Esophagus muscularis mucosa (tissue), 4 donors: ENCODE measurements around the gene ALG5. TPM values are rescaled to one million over a fixed set of nuclear protein-coding genes. Genes with fewer than 3 reads are reported as not detected.
A peak's percentile ranks its signal among the peaks of the same experiment; 100 is the strongest.

ENCODE experiments used
- DNase-seq: peaks from one replicate; pipeline ENCODE4 v3.0.0-alpha.2; 2017; ENCODE audit errors: extremely low spot score
- H3K27ac ChIP-seq, 4 donors: fragments of 200-600 bp; sonication (generic); replicated peaks in 1 of 4; 1 replicate in 3 of 4; 2 replicates in 1 of 4; pipeline ENCODE4 v1.5.1; 2016 to 2019; ENCODE audit warnings: mild to moderate bottlenecking in 1 of 4
- H3K27me3 ChIP-seq, 4 donors: fragments of 200-600 bp; sonication (generic); one replicate each; pipeline versions ENCODE4 v1.5.1 to v1.6.0; 2016 to 2019
- H3K36me3 ChIP-seq, 4 donors: fragments of 200-600 bp; sonication (generic); one replicate each; pipeline ENCODE4 v1.5.1; 2016 to 2019
- H3K4me1 ChIP-seq, 4 donors: fragments of 200-600 bp; sonication (generic); one replicate each; pipeline ENCODE4 v1.5.1; 2016 to 2019
- H3K4me3 ChIP-seq, 4 donors: fragments of 200-600 bp; sonication (generic); 1 replicate in 2 of 4; 2 replicates in 2 of 4; pipeline ENCODE4 v1.5.1; 2016 to 2019; ENCODE audit warnings: mild to moderate bottlenecking in 4 of 4, moderate library complexity in 1 of 4
- H3K9me3 ChIP-seq, 4 donors: fragments of 200-600 bp; sonication (generic); 1 replicate in 3 of 4; 2 replicates in 1 of 4; pipeline ENCODE4 v1.5.1; 2016 to 2019
- CTCF ChIP-seq, 3 experiments: fragments of 200-600 bp in 2 of 3; fragments of 450-650 bp in 1 of 3; sonication (generic) in 2 of 3; IDR thresholded peaks; one replicate each; pipeline ENCODE4 v1.5.1; 2017 to 2019; ENCODE audit warnings: antibody characterized with exemption in 3 of 3, mild to moderate bottlenecking in 2 of 3, moderate library complexity in 1 of 3
- EP300 ChIP-seq: sonication (generic); formaldehyde crosslinking; IDR thresholded peaks from one replicate; pipeline ENCODE4 v1.6.1; 2017; ENCODE audit warnings: antibody characterized with exemption
- POLR2A ChIP-seq: fragments of 450-650 bp; IDR thresholded peaks from one replicate; pipeline ENCODE4 v1.6.1; 2017; ENCODE audit warnings: antibody characterized with exemption, moderate library complexity, mild to moderate bottlenecking, low read depth
- POLR2AphosphoS5 ChIP-seq, 2 donors: sonication (generic); formaldehyde crosslinking; IDR thresholded peaks; one replicate each; pipeline ENCODE4 v1.6.1; 2017; ENCODE audit warnings: antibody characterized with exemption in 2 of 2
- WGBS: methylation state at CpG from one replicate; pipeline ENCODE4 v1.1.5; 2018; 5-methylcytosine and 5-hydroxymethylcytosine counted together
- intact Hi-C: fragments of 100-400 bp; cut with DNase I; formaldehyde crosslinking; loops from one replicate; pipeline ENCODE4 v1.15.1; 2023
- total RNA-seq, 4 donors: library from RNA; depleted of rRNA; stranded (reverse); fragments of >200 nt; gene quantifications; one replicate each; pipeline versions ENCODE4 v1.1.0 to v1.2.1, GENCODE V29; 2016

Gene ALG5
- total RNA-seq, 4 donors from 2014 or later = 17.3 to 28.2 (median 20.4) TPM

GRCh38 chr13:36950330-36950729 lies 48.8 kb downstream of the ALG5 start:
- 93% methylated on average over 4 of the region's 4 CpGs for WGBS
- intact Hi-C loops = no loop called here
- no peak for DNase-seq
- H3K9me3 ChIP-seq = no peaks in the 10 kb centered on the region
- TF ChIP-seq CTCF (IDR thresholded peaks at IDR 0.05) (no peak), EP300 (no peak), POLR2A (no peak), POLR2AphosphoS5 (IDR thresholded peaks at IDR 0.05) (no peak)
- no peak overlapping the region for H3K27ac ChIP-seq
- no peak overlapping the region for H3K4me3 ChIP-seq
- no peaks in the 10 kb centered on the region for H3K4me1 ChIP-seq
- no peaks in the 10 kb centered on the region for H3K27me3 ChIP-seq
- H3K36me3 ChIP-seq = peaks cover 0 to 55% (median 31%) of the 10 kb centered on the region in 4 donors

- H3K4me3 ChIP-seq = no peak overlapping the region
- H3K9me3 ChIP-seq = no peaks in the 10 kb centered on the region
- no peak for DNase-seq
- H3K27me3 ChIP-seq = no peaks in the 10 kb centered on the region
- H3K27ac ChIP-seq = no peak overlapping the region
- H3K36me3 ChIP-seq = peaks cover 0 to 27% (median 13%) of the 10 kb centered on the region in 4 donors
- no peaks in the 10 kb centered on the region for H3K4me1 ChIP-seq
- TF ChIP-seq POLR2A = no peak
- no peak for TF ChIP-seq POLR2AphosphoS5 (IDR thresholded peaks at IDR 0.05)
- TF ChIP-seq CTCF (IDR thresholded peaks at IDR 0.05) = no peak
- TF ChIP-seq EP300 = no peak
- intact Hi-C loops = no loop called here
- 64% methylated on average over 3 of the region's 3 CpGs for WGBS
Measured at GRCh38 chr13:36945078-36945477, 54.1 kb downstream of the ALG5 start.

- H3K4me3 ChIP-seq = no peak overlapping the region
- H3K27me3 ChIP-seq = no peaks in the 10 kb centered on the region
- TF ChIP-seq POLR2A = no peak
- TF ChIP-seq EP300 = no peak
- no peak for TF ChIP-seq POLR2AphosphoS5 (IDR thresholded peaks at IDR 0.05)
- TF ChIP-seq CTCF (IDR thresholded peaks at IDR 0.05) = no peak
- 74% methylated on average over 7 of the region's 7 CpGs for WGBS
- no peak overlapping the region for H3K27ac ChIP-seq
- H3K4me1 ChIP-seq = peaks cover 0 to 7% (median 5%) of the 10 kb centered on the region in 4 donors
- DNase-seq = no peak
- no peaks in the 10 kb centered on the region for H3K36me3 ChIP-seq
- intact Hi-C loops = no loop called here
- no peaks in the 10 kb centered on the region for H3K9me3 ChIP-seq
Measured at GRCh38 chr13:36925603-36926002, 73.5 kb downstream of the ALG5 start.

- 76% methylated on average over 3 of the region's 3 CpGs for WGBS
- Histone ChIP-seq H3K36me3 (no peaks in the 10 kb centered on the region), H3K27ac (no peak overlapping the region), H3K4me3 (no peak overlapping the region), H3K9me3 (no peaks in the 10 kb centered on the region), H3K4me1 (peaks cover under 1 to 11% (median 9%) of the 10 kb centered on the region in 4 donors), H3K27me3 (no peaks in the 10 kb centered on the region)
- intact Hi-C loops = no loop called here
- DNase-seq = no peak
- no peak for TF ChIP-seq POLR2A
Measured at GRCh38 chr13:36924001-36924400, 75.1 kb downstream of the ALG5 start.

GRCh38 chr13:36921631-36922301 lies 77.4 kb downstream of the ALG5 start:
- H3K4me3 ChIP-seq = no peak overlapping the region
- intact Hi-C loops = no loop called here
- DNase-seq = no peak
- H3K36me3 ChIP-seq = no peaks in the 10 kb centered on the region
- H3K27me3 ChIP-seq = no peaks in the 10 kb centered on the region
- peak overlapping the region in 1 of 4 donors; percentile 93 for H3K27ac ChIP-seq
- TF ChIP-seq POLR2A (no peak), EP300 (no peak), CTCF (IDR thresholded peaks at IDR 0.05) (no peak)
- 72% methylated on average over 10 of the region's 10 CpGs for WGBS
- H3K4me1 ChIP-seq = peaks cover 8 to 32% (median 26%) of the 10 kb centered on the region in 4 donors
- H3K9me3 ChIP-seq = no peaks in the 10 kb centered on the region
